Fibroblast of villous mesenchyme (primary cell): ENCODE results near the gene TTBK1. TPM values are rescaled to one million over a fixed set of nuclear protein-coding genes. Genes with fewer than 3 reads are reported as not detected.

Source experiments
- DNase-seq: peaks from one replicate; pipeline ENCODE4 v3.0.0-alpha.2; 2010; ENCODE audit warnings: low read depth
- H3K4me3 ChIP-seq: 2 replicates; pipeline ENCODE4 v1.5.1; 2011; ENCODE audit warnings: low read depth, mild to moderate bottlenecking, low read length
- CTCF ChIP-seq: IDR thresholded peaks from 2 replicates; pipeline ENCODE4 v1.5.1; 2012; ENCODE audit warnings: low read depth, mild to moderate bottlenecking, low read length; ENCODE audit not compliant: insufficient read depth
- total RNA-seq: library from RNA; depleted of rRNA; stranded (reverse); fragments of >200 nt; gene quantifications from 2 replicates; pipeline ENCODE4 v1.2.3, GENCODE V29; 2012

Gene TTBK1
- total RNA-seq, 1 donor, result not detected

GRCh38 chr6:43203718-43204095 lies 39.6 kb upstream of the TTBK1 start:
- TF ChIP-seq CTCF, result no peak
- DNase-seq, result no peak
- H3K4me3 ChIP-seq, result no peak overlapping the region

GRCh38 chr6:43204271-43205105 lies 38.8 kb upstream of the TTBK1 start:
- no peak for DNase-seq
- no peak for TF ChIP-seq CTCF
- no peak overlapping the region for H3K4me3 ChIP-seq

DNA sequence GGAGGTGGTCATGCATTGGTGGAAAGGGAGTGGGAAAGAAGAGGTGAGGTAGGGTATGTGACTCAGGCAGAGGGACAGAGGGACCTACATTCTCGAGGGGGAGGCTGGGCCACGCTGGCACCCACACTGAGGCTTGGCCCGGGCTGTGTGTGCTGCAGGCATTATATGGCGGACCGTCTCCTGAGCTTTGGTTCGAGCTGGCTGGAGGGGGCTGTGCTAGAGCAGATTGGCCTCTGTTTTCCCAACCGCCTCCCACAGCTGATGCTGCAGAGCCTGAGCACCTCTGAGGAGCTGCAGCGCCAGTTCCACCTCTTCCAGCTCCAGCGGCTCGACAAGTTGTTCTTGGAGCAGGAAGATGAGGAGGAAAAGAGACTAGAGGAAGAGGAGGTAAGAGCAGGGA lies 37.4 kb upstream of the TTBK1 start:
- no peak overlapping the region for H3K4me3 ChIP-seq
- no peak for TF ChIP-seq CTCF
- no peak for DNase-seq

DNA sequence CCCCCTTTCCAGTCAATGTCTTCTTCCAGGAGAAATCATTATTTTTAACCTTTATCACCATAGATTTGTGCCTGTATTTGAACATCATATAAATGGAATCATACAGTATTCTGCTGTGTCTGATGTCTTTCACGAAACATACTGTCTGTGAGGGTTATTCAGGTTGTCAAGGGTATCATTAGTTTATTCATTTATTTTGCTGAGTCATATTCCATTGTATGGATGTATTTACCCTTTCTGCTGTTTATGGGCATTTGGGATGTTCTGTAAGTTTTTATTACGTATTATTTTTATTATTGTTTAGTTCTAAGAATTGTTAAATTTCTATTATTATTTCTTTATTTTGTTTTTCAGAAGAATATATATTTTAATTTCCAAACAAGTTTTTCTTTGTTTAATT lies 36.0 kb upstream of the TTBK1 start:
- no peak overlapping the region for H3K4me3 ChIP-seq
- TF ChIP-seq CTCF, result no peak

DNA sequence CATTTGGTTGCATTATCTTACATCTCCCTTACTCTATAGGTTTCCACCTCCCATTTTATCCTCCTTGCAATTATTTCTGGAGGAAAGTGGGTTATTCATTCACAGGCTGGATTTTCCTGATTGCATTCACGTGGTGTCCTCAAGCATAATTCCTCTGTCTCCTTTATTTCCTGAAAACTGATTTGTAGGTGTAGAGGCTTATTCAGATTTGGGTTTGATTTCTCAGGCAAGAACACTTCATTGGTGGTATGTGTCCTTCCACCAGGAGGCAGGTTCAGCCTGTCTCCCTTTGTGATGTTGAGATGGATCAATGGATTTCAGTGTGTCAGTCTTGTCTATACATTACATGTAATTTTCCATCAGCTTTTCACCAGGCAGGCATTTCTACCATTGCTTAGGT lies 31.3 kb upstream of the TTBK1 start:
- H3K4me3 ChIP-seq, result no peak overlapping the region
- no peak for DNase-seq
- TF ChIP-seq CTCF, result no peak

More for the DNA sequence above, 36.0 kb upstream of the TTBK1 start:
- DNase-seq, result no peak

- no peak for DNase-seq
- TF ChIP-seq CTCF, result no peak
- no peak overlapping the region for H3K4me3 ChIP-seq
Observed at GRCh38 chr6:43213431-43213830, 29.9 kb upstream of the TTBK1 start.

- TF ChIP-seq CTCF, result no peak
- no peak for DNase-seq
- H3K4me3 ChIP-seq, result no peak overlapping the region
Observed at GRCh38 chr6:43215066-43215465, 28.2 kb upstream of the TTBK1 start.
